Natural killer cell (primary cell): ENCODE measurements around the gene ABL1. TPM values are rescaled to one million over a fixed set of nuclear protein-coding genes. Genes with fewer than 3 reads are reported as not detected.

Source experiments
- ATAC-seq, 3 donors: fragments of 150-1000 bp in 2 of 3; fragments of 200-7000 bp in 1 of 3; cut with Tn5 transposase; 1 replicate in 1 of 3; 2 replicates in 2 of 3; pipeline ENCODE4 v1.10.0; 2021; ENCODE audit warnings: mild to moderate bottlenecking in 2 of 3, moderate library complexity in 2 of 3
- DNase-seq, 2 donors: peaks; one replicate each; pipeline versions ENCODE4 v3.0.0 to v3.0.0-alpha.2; 2013 to 2021; ENCODE audit warnings: mixed read lengths in 1 of 2
- H3K27ac ChIP-seq: one replicate; pipeline ENCODE4 v1.5.1; 2013; ENCODE audit warnings: mild to moderate bottlenecking, low read length
- H3K27me3 ChIP-seq: one replicate; pipeline ENCODE4 v1.6.1; 2013; ENCODE audit warnings: low read length; ENCODE audit not compliant: control insufficient read depth, insufficient read depth
- H3K36me3 ChIP-seq: one replicate; pipeline ENCODE4 v1.6.1; 2013; ENCODE audit warnings: low read length; ENCODE audit not compliant: control insufficient read depth, insufficient read depth
- H3K4me1 ChIP-seq: one replicate; pipeline ENCODE4 v1.6.1; 2013; ENCODE audit warnings: low read length; ENCODE audit not compliant: control insufficient read depth, insufficient read depth
- H3K4me3 ChIP-seq: one replicate; pipeline ENCODE4 v1.5.1; 2013; ENCODE audit warnings: low read length
- H3K9me3 ChIP-seq: one replicate; pipeline ENCODE4 v1.6.1; 2013; ENCODE audit warnings: low read length; ENCODE audit not compliant: control insufficient read depth, insufficient read depth
- H3K27ac Mint-ChIP-seq, 2 donors: one replicate each; pipeline ENCODE4 v1.8.0; 2022; ENCODE audit warnings: mild to moderate bottlenecking in 2 of 2, mixed read lengths in 2 of 2, moderate library complexity in 1 of 2
- H3K27me3 Mint-ChIP-seq, 2 donors: one replicate each; pipeline ENCODE4 v1.8.0; 2022; ENCODE audit warnings: low read depth in 2 of 2, mixed read lengths in 2 of 2
- H3K36me3 Mint-ChIP-seq: one replicate; pipeline ENCODE4 v1.8.0; 2022; ENCODE audit warnings: mixed read lengths
- H3K4me1 Mint-ChIP-seq, 2 donors: one replicate each; pipeline ENCODE4 v1.8.0; 2022; ENCODE audit warnings: mixed read lengths in 2 of 2
- H3K4me3 Mint-ChIP-seq: one replicate; pipeline ENCODE4 v1.8.0; 2022; ENCODE audit warnings: mild to moderate bottlenecking, moderate library complexity, mixed read lengths
- H3K9me3 Mint-ChIP-seq, 2 donors: one replicate each; pipeline ENCODE4 v1.8.0; 2022; ENCODE audit warnings: mixed read lengths in 2 of 2
- CTCF ChIP-seq: fragments of 200-600 bp; IDR thresholded peaks from one replicate; pipeline ENCODE4 v1.8.0; 2022; ENCODE audit warnings: antibody characterized with exemption
- WGBS: methylation state at CpG from one replicate; pipeline ENCODE4 v1.1.7; 2013; ENCODE audit warnings: missing lambda C conversion rate; ENCODE audit not compliant: insufficient coverage; 5-methylcytosine and 5-hydroxymethylcytosine counted together
- intact Hi-C: fragments of 100-400 bp; cut with micrococcal nuclease; formaldehyde crosslinking; loops from one replicate; pipeline ENCODE4 v1.14.2; 2022
- total RNA-seq, 4 donors: library from RNA; stranded (reverse); fragments of 120-200 nt in 1 of 4; gene quantifications; one replicate each; pipeline versions ENCODE4 v1.2.3 to v1.2.4, GENCODE V29; 2013 to 2022

Gene ABL1
- total RNA-seq, 3 donors from 2014 or later (not counting 1 experiment from before 2014, with no cell fraction given): 49.7 to 65.6 (median 53.8) TPM

GRCh38 chr9:130897848-130898551 lies 62.9 kb downstream of the ABL1 start:
- Histone ChIP-seq H3K9me3 (no peaks in the 10 kb centered on the region), H3K4me3 (no peak overlapping the region), H3K36me3 (no peaks in the 10 kb centered on the region), H3K4me1 (peaks cover 9% of the 10 kb centered on the region), H3K27me3 (no peaks in the 10 kb centered on the region), H3K27ac (no peak overlapping the region)
- no peak overlapping the region for H3K4me3 Mint-ChIP-seq
- no peak for ATAC-seq
- WGBS: 91% methylated on average over 29 of the region's 29 CpGs
- H3K27ac Mint-ChIP-seq: no peak overlapping the region
- H3K36me3 Mint-ChIP-seq: no peaks in the 10 kb centered on the region
- no peaks in the 10 kb centered on the region for H3K9me3 Mint-ChIP-seq
- TF ChIP-seq CTCF: no peak
- intact Hi-C loops: no loop called here
- no peaks in the 10 kb centered on the region for H3K27me3 Mint-ChIP-seq
- no peak for DNase-seq
- no peaks in the 10 kb centered on the region for H3K4me1 Mint-ChIP-seq

DNA sequence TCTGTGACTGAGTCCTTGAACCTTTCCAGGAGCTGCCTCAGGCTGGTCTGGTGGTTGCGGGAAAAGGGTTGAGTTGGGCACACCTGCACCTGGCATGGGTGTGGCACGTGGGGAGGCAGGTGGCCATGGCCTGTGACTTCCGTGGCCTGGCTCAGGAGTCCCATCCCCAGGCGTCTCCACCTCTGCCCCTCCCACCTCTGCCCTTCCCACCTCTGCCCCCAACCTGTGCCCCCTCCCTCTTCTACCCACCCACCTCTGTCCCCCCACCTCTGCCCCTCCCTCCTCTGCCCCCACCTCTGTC lies 63.4 kb downstream of the ABL1 start:
- no peak overlapping the region for H3K27ac Mint-ChIP-seq
- DNase-seq (no peak), ATAC-seq (no peak)
- H3K9me3 Mint-ChIP-seq: no peaks in the 10 kb centered on the region
- Histone ChIP-seq H3K9me3 (no peaks in the 10 kb centered on the region), H3K36me3 (no peaks in the 10 kb centered on the region), H3K27me3 (no peaks in the 10 kb centered on the region), H3K4me1 (peaks cover 5% of the 10 kb centered on the region), H3K4me3 (no peak overlapping the region), H3K27ac (no peak overlapping the region)
- no peak for TF ChIP-seq CTCF
- 66% methylated on average over 4 of the region's 4 CpGs for WGBS
- H3K36me3 Mint-ChIP-seq: no peaks in the 10 kb centered on the region
- intact Hi-C loops: no loop called here
- H3K4me1 Mint-ChIP-seq: no peaks in the 10 kb centered on the region
- no peaks in the 10 kb centered on the region for H3K27me3 Mint-ChIP-seq
- no peak overlapping the region for H3K4me3 Mint-ChIP-seq

- Mint-ChIP-seq H3K4me3 (no peak overlapping the region), H3K27me3 (no peaks in the 10 kb centered on the region), H3K9me3 (no peaks in the 10 kb centered on the region), H3K36me3 (no peaks in the 10 kb centered on the region), H3K4me1 (no peaks in the 10 kb centered on the region), H3K27ac (no peak overlapping the region)
- WGBS: 91% methylated on average over 25 of the region's 25 CpGs
- intact Hi-C loops: no loop called here
- no peak overlapping the region for H3K27ac ChIP-seq
- no peaks in the 10 kb centered on the region for H3K9me3 ChIP-seq
- H3K4me3 ChIP-seq: no peak overlapping the region
- ATAC-seq (no peak), DNase-seq (no peak)
- no peaks in the 10 kb centered on the region for H3K36me3 ChIP-seq
- no peaks in the 10 kb centered on the region for H3K27me3 ChIP-seq
- TF ChIP-seq CTCF: no peak
- no peaks in the 10 kb centered on the region for H3K4me1 ChIP-seq
Observed at GRCh38 chr9:130899051-130899748, 64.1 kb downstream of the ABL1 start.
